ENCODE data around the gene CYP4F22. TPM values are rescaled to one million over a fixed set of nuclear protein-coding genes. Genes with fewer than 3 reads are reported as not detected.

CYP4F22 gene
- total RNA-seq, 1 experiment from 2014 or later: not detected

DNA sequence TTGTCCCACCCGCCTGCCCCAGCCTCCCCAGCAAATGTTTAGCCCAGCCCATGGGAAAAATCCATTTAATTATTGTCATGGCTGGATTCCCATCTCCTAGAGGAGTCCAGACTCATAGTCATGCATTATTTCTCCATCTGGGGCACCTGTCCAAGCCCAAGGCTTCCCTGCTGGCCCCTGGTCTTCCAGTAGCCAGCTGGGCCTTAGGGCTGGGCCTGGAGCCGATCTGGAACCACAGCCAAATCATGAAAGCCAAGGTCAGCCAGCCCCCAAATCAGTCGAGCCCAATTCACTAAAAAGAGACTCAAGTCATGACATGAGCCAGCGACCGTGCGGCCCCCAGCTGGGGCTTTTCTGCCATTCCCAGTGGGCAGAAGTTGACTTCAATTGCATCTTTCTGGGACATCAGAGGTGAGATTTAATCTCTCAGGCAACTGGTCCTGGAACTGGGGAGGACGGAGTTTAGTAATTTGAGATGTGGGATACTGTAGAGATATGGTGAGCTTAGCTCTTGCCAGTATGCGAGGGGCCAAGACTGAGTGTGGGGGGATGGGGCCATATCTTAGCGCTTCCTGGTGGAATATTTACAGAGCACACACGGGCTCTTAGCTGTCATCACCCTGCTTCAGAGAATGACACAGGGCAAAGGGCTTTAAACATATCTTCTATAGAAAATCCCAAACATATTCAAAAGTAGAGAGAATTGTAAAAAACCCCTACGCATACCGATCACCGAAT is 19.7 kb upstream of the CYP4F22 start:
- WGBS (ENCODE audit: extremely low coverage, insufficient read length, low lambda C conversion rate): 100% methylated on average over 2 of the region's 13 CpGs
- Histone ChIP-seq H3K4me1 (ENCODE audit: insufficient read depth, low read length) (no peaks in the 10 kb centered on the region), H3T11ph (ENCODE audit: low read length) (no peak overlapping the region), H2BK12ac (ENCODE audit: insufficient read length, low read depth, low read length) (no peak overlapping the region), H3K23me2 (ENCODE audit: insufficient read length, low read depth, low read length, poor library complexity, severe bottlenecking) (no peaks in the 10 kb centered on the region), H2BK20ac (ENCODE audit: low read depth, low read length, poor library complexity, severe bottlenecking) (no peak overlapping the region), H3K9ac (ENCODE audit: extremely low read depth, insufficient read length, low read length) (no peak overlapping the region), H3K14ac (ENCODE audit: insufficient read depth, low read length) (no peak overlapping the region), H2BK15ac (ENCODE audit: low read depth, low read length) (no peak overlapping the region), H3K9me3 (ENCODE audit: control insufficient read depth, low read depth, low read length) (peaks cover 23% of the 10 kb centered on the region), H3K27ac (ENCODE audit: insufficient read length, low read depth, low read length) (no peak overlapping the region), H2BK5ac (ENCODE audit: insufficient read length, low read length) (no peak overlapping the region), H3K18ac (ENCODE audit: insufficient read length, low read depth, low read length) (no peak overlapping the region), H3K79me1 (ENCODE audit: insufficient read depth, low read depth, low read length, poor library complexity, severe bottlenecking) (no peaks in the 10 kb centered on the region), H3K56ac (ENCODE audit: insufficient read length, low read depth, low read length) (no peak overlapping the region), H2AFZ (ENCODE audit: low read length) (no peak overlapping the region), H2BK120ac (ENCODE audit: low read depth, low read length, poor library complexity, severe bottlenecking) (no peak overlapping the region), H2AK5ac (ENCODE audit: insufficient read length, low read length) (no peak overlapping the region), H3K23ac (ENCODE audit: insufficient read length, low read depth, low read length) (no peak overlapping the region), H3K4me2 (ENCODE audit: insufficient read depth, insufficient read length, low read length) (no peak overlapping the region), H4K20me1 (ENCODE audit: control insufficient read depth, insufficient read depth, insufficient read length) (no peaks in the 10 kb centered on the region), H4K5ac (ENCODE audit: insufficient read length, low read depth, low read length) (no peak overlapping the region), H4K8ac (replicated peaks; ENCODE audit: insufficient read length, low read depth, low read length) (no peak overlapping the region), H3K4ac (ENCODE audit: low read depth, low read length) (no peak overlapping the region), H4K91ac (ENCODE audit: insufficient read length, low read depth, low read length) (no peak overlapping the region), H3K27me3 (ENCODE audit: insufficient read depth, low read length) (no peaks in the 10 kb centered on the region), H3K79me2 (ENCODE audit: insufficient read depth, low read length) (no peaks in the 10 kb centered on the region)
- TF ChIP-seq, protein P1, sequence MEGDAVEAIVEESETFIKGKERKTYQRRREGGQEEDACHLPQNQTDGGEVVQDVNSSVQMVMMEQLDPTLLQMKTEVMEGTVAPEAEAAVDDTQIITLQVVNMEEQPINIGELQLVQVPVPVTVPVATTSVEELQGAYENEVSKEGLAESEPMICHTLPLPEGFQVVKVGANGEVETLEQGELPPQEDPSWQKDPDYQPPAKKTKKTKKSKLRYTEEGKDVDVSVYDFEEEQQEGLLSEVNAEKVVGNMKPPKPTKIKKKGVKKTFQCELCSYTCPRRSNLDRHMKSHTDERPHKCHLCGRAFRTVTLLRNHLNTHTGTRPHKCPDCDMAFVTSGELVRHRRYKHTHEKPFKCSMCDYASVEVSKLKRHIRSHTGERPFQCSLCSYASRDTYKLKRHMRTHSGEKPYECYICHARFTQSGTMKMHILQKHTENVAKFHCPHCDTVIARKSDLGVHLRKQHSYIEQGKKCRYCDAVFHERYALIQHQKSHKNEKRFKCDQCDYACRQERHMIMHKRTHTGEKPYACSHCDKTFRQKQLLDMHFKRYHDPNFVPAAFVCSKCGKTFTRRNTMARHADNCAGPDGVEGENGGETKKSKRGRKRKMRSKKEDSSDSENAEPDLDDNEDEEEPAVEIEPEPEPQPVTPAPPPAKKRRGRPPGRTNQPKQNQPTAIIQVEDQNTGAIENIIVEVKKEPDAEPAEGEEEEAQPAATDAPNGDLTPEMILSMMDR (conservative IDR thresholded peaks at IDR 0.05): no peak
- Mint-ChIP-seq H3K9me3 (peaks cover 33 to 64% of the 10 kb centered on the region in 2 experiments), H3K27ac (no peak overlapping the region), H3K36me3 (ENCODE audit: insufficient read depth in 1 of 3, low read depth in 3 of 3) (peaks cover 2 to 22% (median 8%) of the 10 kb centered on the region in 3 experiments; a peak in 4 of 7 replicates), H3K4me3 (no peak overlapping the region), H3K27me3 (ENCODE audit: low read depth) (peaks cover 3% of the 10 kb centered on the region), H3K4me1 (no peaks in the 10 kb centered on the region)
- DNase-seq: no peak
